H1 (cell line): Measurements from ENCODE around the gene ITPK1. TPM values are rescaled to one million over a fixed set of nuclear protein-coding genes. Genes with fewer than 3 reads are reported as not detected.

ENCODE experiments used
- CTCF ChIA-PET: fragments of 300-600 bp; sonication (Branson Sonifier 250); formaldehyde crosslinking; loops from one replicate; lab custom pipeline; 2021; ENCODE audit not compliant: partially characterized antibody; lab: Charles Lee
- POLR2A ChIA-PET: fragments of 300-600 bp; sonication (Branson Sonifier 250); formaldehyde crosslinking; loops from one replicate; lab custom pipeline; 2021; ENCODE audit warnings: inconsistent platforms; ENCODE audit not compliant: partially characterized antibody; lab: Charles Lee
- DNase-seq, 2 experiments: peaks; one replicate each; pipeline versions ENCODE4 v3.0.0 to v3.0.0-alpha.2; 2010 to 2022; ENCODE audit warnings: low spot score in 2 of 2, low read depth in 1 of 2, mixed read lengths in 1 of 2
- FAIRE-seq: peaks from 2 replicates; lab custom pipeline; 2011; peaks lifted over from hg19 to GRCh38; lab: Jason Lieb, UNC
- H2AFZ ChIP-seq: 2 replicates; pipeline ENCODE4 v1.8.1; 2012; ENCODE audit warnings: low read length, inconsistent platforms
- H2AK5ac ChIP-seq: 2 replicates; pipeline ENCODE4 v1.6.1; 2013; ENCODE audit warnings: low read depth, low read length
- H2BK120ac ChIP-seq: replicated peaks from 2 replicates; pipeline ENCODE3; 2013; ENCODE audit warnings: low read depth, low read length, inconsistent platforms
- H2BK12ac ChIP-seq: 2 replicates; pipeline ENCODE4 v1.6.1; 2013; ENCODE audit warnings: low read depth, low read length
- H2BK15ac ChIP-seq: 2 replicates; pipeline ENCODE4 v1.6.1; 2013; ENCODE audit warnings: low read length
- H2BK20ac ChIP-seq: 2 replicates; pipeline ENCODE4 v1.6.1; 2013; ENCODE audit warnings: low read length
- H2BK5ac ChIP-seq: 2 replicates; pipeline ENCODE4 v1.6.1; 2013; ENCODE audit warnings: low read depth, low read length
- H3K14ac ChIP-seq: 2 replicates; pipeline ENCODE4 v1.6.1; 2013; ENCODE audit warnings: inconsistent platforms; ENCODE audit not compliant: insufficient read length
- H3K18ac ChIP-seq: 2 replicates; pipeline ENCODE4 v1.6.1; 2013; ENCODE audit warnings: low read length; ENCODE audit errors: extremely low read depth
- H3K23ac ChIP-seq: 2 replicates; pipeline ENCODE4 v1.6.1; 2013; ENCODE audit warnings: inconsistent platforms; ENCODE audit not compliant: insufficient read length
- H3K23me2 ChIP-seq: 2 replicates; pipeline ENCODE4 v1.6.1; 2013; ENCODE audit warnings: low read depth, low read length
- H3K27ac ChIP-seq: 2 replicates; pipeline ENCODE4 v1.6.1; 2011; ENCODE audit warnings: low read depth, low read length, inconsistent platforms
- H3K27me3 ChIP-seq, 4 experiments: replicated peaks in 1 of 4; 1 replicate in 1 of 4; 2 replicates in 3 of 4; pipeline versions ENCODE4 v1.6.1 to v1.8.1; 2011 to 2013; ENCODE audit warnings: low read length in 3 of 4, mild to moderate bottlenecking in 3 of 4, inconsistent platforms in 2 of 4, mixed read lengths in 2 of 4, moderate library complexity in 1 of 4; ENCODE audit not compliant: control insufficient read depth in 3 of 4, insufficient read depth in 3 of 4; ENCODE audit errors: extremely low read depth in 1 of 4
- H3K36me3 ChIP-seq, 4 experiments: 2 replicates each; pipeline versions ENCODE4 v1.6.1 to v1.8.1; 2011 to 2013; ENCODE audit warnings: mild to moderate bottlenecking in 4 of 4, low read length in 3 of 4, moderate library complexity in 2 of 4, control low read depth in 1 of 4, inconsistent platforms in 1 of 4; ENCODE audit not compliant: insufficient read depth in 4 of 4, control insufficient read depth in 2 of 4
- H3K4ac ChIP-seq: replicated peaks from 2 replicates; pipeline ENCODE3; 2013; ENCODE audit warnings: low read length, low read depth, mixed read lengths, inconsistent platforms; ENCODE audit not compliant: insufficient read length
- H3K4me1 ChIP-seq, 4 experiments: replicated peaks in 1 of 4; 1 replicate in 1 of 4; 2 replicates in 3 of 4; pipeline versions ENCODE4 v1.6.1 to v1.8.1; 2011 to 2013; ENCODE audit warnings: low read length in 3 of 4, inconsistent platforms in 2 of 4, mixed read lengths in 1 of 4; ENCODE audit not compliant: insufficient read depth in 4 of 4, control insufficient read depth in 3 of 4
- H3K4me2 ChIP-seq, 2 experiments: 2 replicates each; pipeline versions ENCODE4 v1.6.1 to v1.8.1; 2011 to 2013; ENCODE audit warnings: low read depth in 2 of 2, low read length in 2 of 2, control low read depth in 1 of 2, inconsistent platforms in 1 of 2, mild to moderate bottlenecking in 1 of 2; ENCODE audit not compliant: insufficient read depth in 1 of 2
- H3K4me3 ChIP-seq, 4 experiments: fragments of 200-600, 300-600 bp in 1 of 4; sonication (generic), shearing (Covaris generic), sonication (Bioruptor Twin) in 1 of 4; 2 replicates each; pipeline versions ENCODE4 v1.5.1 to v1.8.1; 2011 to 2016; ENCODE audit warnings: low read length in 4 of 4, low read depth in 3 of 4, control low read depth in 2 of 4, inconsistent platforms in 2 of 4, mild to moderate bottlenecking in 2 of 4, mixed read lengths in 1 of 4, moderate library complexity in 1 of 4; ENCODE audit not compliant: insufficient read depth in 2 of 4; ENCODE audit errors: extremely low read depth in 1 of 4
- H3K56ac ChIP-seq: replicated peaks from 2 replicates; pipeline ENCODE3; 2013; ENCODE audit warnings: low read depth, mild to moderate bottlenecking, mixed read lengths, low read length, inconsistent platforms; ENCODE audit not compliant: insufficient read length
- H3K79me1 ChIP-seq: 2 replicates; pipeline ENCODE4 v1.6.1; 2013; ENCODE audit warnings: low read depth, low read length, control low read depth
- H3K79me2 ChIP-seq, 2 experiments: 2 replicates each; pipeline versions ENCODE4 v1.6.1 to v1.8.1; 2012 to 2013; ENCODE audit warnings: low read length in 2 of 2, mild to moderate bottlenecking in 2 of 2, inconsistent platforms in 1 of 2; ENCODE audit not compliant: insufficient read depth in 2 of 2, control insufficient read depth in 1 of 2
- H3K9ac ChIP-seq, 4 experiments: replicated peaks in 1 of 4; 1 replicate in 1 of 4; 2 replicates in 3 of 4; pipeline versions ENCODE4 v1.6.1 to v1.8.1; 2011 to 2013; ENCODE audit warnings: low read depth in 3 of 4, low read length in 3 of 4, control low read depth in 2 of 4, mild to moderate bottlenecking in 2 of 4, moderate library complexity in 2 of 4, inconsistent platforms in 1 of 4; ENCODE audit errors: extremely low read depth in 1 of 4
- H3K9me3 ChIP-seq, 2 experiments: 2 replicates each; pipeline versions ENCODE4 v1.6.1 to v1.8.1; 2012 to 2013; ENCODE audit warnings: mild to moderate bottlenecking in 2 of 2, moderate library complexity in 2 of 2, control low read depth in 1 of 2, inconsistent platforms in 1 of 2, low read depth in 1 of 2, low read length in 1 of 2, mixed read lengths in 1 of 2; ENCODE audit not compliant: insufficient read depth in 2 of 2
- H4K20me1 ChIP-seq, 2 experiments: replicated peaks in 1 of 2; 2 replicates each; pipeline versions ENCODE3 to v1.8.1; 2011 to 2013; ENCODE audit warnings: inconsistent platforms in 2 of 2, low read length in 2 of 2, mild to moderate bottlenecking in 1 of 2; ENCODE audit not compliant: insufficient read depth in 2 of 2, control insufficient read depth in 1 of 2
- H4K5ac ChIP-seq: 2 replicates; pipeline ENCODE4 v1.6.1; 2013; ENCODE audit warnings: low read length, low read depth, mixed read lengths, inconsistent platforms; ENCODE audit not compliant: insufficient read length
- H4K8ac ChIP-seq: 2 replicates; pipeline ENCODE4 v1.8.0; 2013; ENCODE audit warnings: mild to moderate bottlenecking, moderate library complexity, low read length, inconsistent platforms; ENCODE audit not compliant: insufficient read depth; ENCODE audit errors: extremely low read depth
- H4K91ac ChIP-seq: replicated peaks from 2 replicates; pipeline ENCODE3; 2013; ENCODE audit warnings: low read length, mixed read lengths, inconsistent platforms; ENCODE audit not compliant: insufficient read length
- CTCF ChIP-seq, 3 experiments: IDR thresholded peaks; 1 replicate in 2 of 3; 2 replicates in 1 of 3; pipeline versions ENCODE4 v1.5.1 to v1.6.1; 2011; ENCODE audit warnings: low read length in 3 of 3, mild to moderate bottlenecking in 3 of 3, inconsistent platforms in 2 of 3, low read depth in 1 of 3, moderate library complexity in 1 of 3; ENCODE audit not compliant: insufficient read depth in 1 of 3; ENCODE audit errors: control extremely low read depth in 1 of 3
- KDM1A ChIP-seq: fragments of 200-600, 300-600 bp; sonication (generic); IDR thresholded peaks from 2 replicates; pipeline ENCODE4 v1.7.1; 2016; ENCODE audit warnings: mild to moderate bottlenecking, low read length, borderline replicate concordance
- WGBS, 2 experiments: shearing (Covaris generic) in 1 of 2; methylation state at CpG; one replicate each; pipeline versions ENCODE4 v1.1.6 to v1.1.7; 2013 to 2015; ENCODE audit warnings: low lambda C conversion rate in 2 of 2, mixed read lengths in 2 of 2, inconsistent platforms in 1 of 2, low coverage in 1 of 2, missing lambda C conversion rate in 1 of 2; ENCODE audit not compliant: insufficient replicate concordance in 2 of 2, insufficient coverage in 1 of 2, insufficient read length in 1 of 2; ENCODE audit errors: extremely low coverage in 1 of 2, missing lambda C conversion rate in 1 of 2; 5-methylcytosine and 5-hydroxymethylcytosine counted together
- polyA plus RNA-seq, 7 experiments: library from polyadenylated mRNA; depleted of rRNA in 3 of 7; stranded (reverse) in 5 of 7; unstranded in 2 of 7; fragments of >200 nt in 5 of 7; fragments of 200-250 nt in 2 of 7; gene quantifications; 1 replicate in 5 of 7; 2 replicates in 1 of 7; 4 replicates in 1 of 7; pipeline versions ENCODE4 v1.2.1 to v1.2.3, GENCODE V29; 2011 to 2013; ENCODE audit warnings: missing spikeins in 2 of 7, mixed read lengths in 2 of 7
- total RNA-seq: library from RNA; stranded (reverse); fragmentation: NEBNext Ultra II Directional; extraction: Animal tissue kit (Norgen Biotek cat#: 25700); gene quantifications from 2 replicates; pipeline ENCODE4 v1.2.1, GENCODE V29; 2021

ITPK1 gene
- total and polyA plus RNA-seq, 2 of the 8 experiments (the other 6 are each of a cell fraction or from before 2014, with no cell fraction given) = 108 to 143 TPM

DNA sequence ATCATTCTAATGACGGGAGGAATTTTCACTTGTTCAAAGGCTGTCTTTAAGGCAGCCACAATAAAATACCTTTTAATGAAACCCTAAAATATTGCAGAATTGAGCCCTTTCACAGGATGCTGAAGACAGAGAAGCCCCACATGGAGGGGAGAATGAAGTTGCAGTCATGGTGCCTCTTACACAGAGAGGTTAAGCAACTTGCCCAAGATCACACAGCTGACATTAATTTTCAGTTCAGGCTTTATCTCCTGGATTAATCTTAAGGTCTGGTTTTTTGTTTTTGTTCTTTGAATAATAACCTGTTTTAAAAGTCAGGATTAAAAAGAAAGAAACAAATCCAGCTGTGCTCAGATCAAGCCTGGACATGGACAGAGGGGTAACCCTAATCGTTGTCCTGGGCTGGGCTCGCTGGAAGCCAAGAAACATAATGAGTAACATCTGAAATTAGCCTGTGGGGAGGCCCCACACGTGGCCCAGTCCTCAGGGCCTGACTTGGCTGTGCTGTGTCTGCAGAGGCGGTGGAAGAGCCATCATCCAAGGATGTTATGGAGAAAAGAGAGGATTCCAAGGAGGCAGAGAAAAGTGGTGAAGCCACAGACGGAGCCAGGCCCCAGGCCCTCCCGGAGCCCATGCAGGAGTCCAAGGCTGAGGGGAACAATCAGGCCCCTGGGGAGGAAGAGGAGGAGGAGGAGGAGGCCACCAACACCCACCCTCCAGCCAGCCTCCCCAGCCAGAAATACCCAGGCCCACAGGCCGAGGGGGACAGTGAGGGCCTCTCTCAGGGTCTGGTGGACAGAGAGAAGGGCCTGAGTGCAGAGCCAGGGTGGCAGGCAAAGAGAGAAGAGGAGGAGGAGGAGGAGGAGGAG, 184.8 kb downstream of the ITPK1 start:
- H4K20me1 ChIP-seq = peaks cover 0 to 5% of the 10 kb centered on the region in 2 experiments
- ChIA-PET POLR2A (no interaction called here), CTCF (interaction anchor here (0.7 to 2.6 kb wide), 10 partner anchors 11 to 725 kb away, joined by 3 to 12 read pairs (median 3); no protein-coding TSS in a partner anchor)
- no peak overlapping the region for H3K56ac ChIP-seq
- H3K79me1 ChIP-seq = no peaks in the 10 kb centered on the region
- no peak overlapping the region for H2AK5ac ChIP-seq
- no peak for DNase-seq
- TF ChIP-seq KDM1A = peak; percentile 50; the same call in 1 of the 2 replicates
- no peak for TF ChIP-seq CTCF (IDR thresholded peaks at IDR 0.05; ENCODE audit: control extremely low read depth in 1 of 3, insufficient read depth in 1 of 3, low read depth in 1 of 3, low read length in 3 of 3)
- H3K4me2 ChIP-seq = no peak overlapping the region
- H3K4ac ChIP-seq = no peak overlapping the region
- no peak overlapping the region for H3K9ac ChIP-seq
- no peak overlapping the region for H4K91ac ChIP-seq
- no peak for FAIRE-seq
- H2AFZ ChIP-seq = no peak overlapping the region
- H3K14ac ChIP-seq = no peak overlapping the region
- H3K36me3 ChIP-seq = no peaks in the 10 kb centered on the region
- WGBS, 2 experiments = 87% methylated on average over 6 of the region's 8 CpGs; no CpG with 5 or more reads in 1 of the 2 experiments
- no peak overlapping the region; the same call in 1 of the 2 replicates for H4K8ac ChIP-seq
- no peaks in the 10 kb centered on the region for H3K9me3 ChIP-seq
- no peak overlapping the region for H3K23ac ChIP-seq
- H2BK120ac ChIP-seq = no peak overlapping the region
- no peak overlapping the region for H2BK15ac ChIP-seq
- H4K5ac ChIP-seq = no peak overlapping the region
- no peak overlapping the region for H2BK20ac ChIP-seq
- H3K27me3 ChIP-seq = no peaks in the 10 kb centered on the region; a peak in 1 of 7 replicates
- H3K18ac ChIP-seq = no peak overlapping the region
- H3K79me2 ChIP-seq = no peaks in the 10 kb centered on the region
- no peak overlapping the region for H3K27ac ChIP-seq
- H3K23me2 ChIP-seq = no peaks in the 10 kb centered on the region
- no peak overlapping the region for H2BK5ac ChIP-seq
- no peaks in the 10 kb centered on the region for H3K4me1 ChIP-seq
- no peak overlapping the region for H2BK12ac ChIP-seq
- no peak overlapping the region for H3K4me3 ChIP-seq
